Measurements from ENCODE around the gene KCNN4. TPM values are rescaled to one million over a fixed set of nuclear protein-coding genes. Genes with fewer than 3 reads are reported as not detected.
A peak's percentile ranks its signal among the peaks of the same experiment; 100 is the strongest.

The KCNN4 gene
- total RNA-seq, 6 experiments from 2014 or later, result 0.53 to 3.1 (median 0.81) TPM

DNA sequence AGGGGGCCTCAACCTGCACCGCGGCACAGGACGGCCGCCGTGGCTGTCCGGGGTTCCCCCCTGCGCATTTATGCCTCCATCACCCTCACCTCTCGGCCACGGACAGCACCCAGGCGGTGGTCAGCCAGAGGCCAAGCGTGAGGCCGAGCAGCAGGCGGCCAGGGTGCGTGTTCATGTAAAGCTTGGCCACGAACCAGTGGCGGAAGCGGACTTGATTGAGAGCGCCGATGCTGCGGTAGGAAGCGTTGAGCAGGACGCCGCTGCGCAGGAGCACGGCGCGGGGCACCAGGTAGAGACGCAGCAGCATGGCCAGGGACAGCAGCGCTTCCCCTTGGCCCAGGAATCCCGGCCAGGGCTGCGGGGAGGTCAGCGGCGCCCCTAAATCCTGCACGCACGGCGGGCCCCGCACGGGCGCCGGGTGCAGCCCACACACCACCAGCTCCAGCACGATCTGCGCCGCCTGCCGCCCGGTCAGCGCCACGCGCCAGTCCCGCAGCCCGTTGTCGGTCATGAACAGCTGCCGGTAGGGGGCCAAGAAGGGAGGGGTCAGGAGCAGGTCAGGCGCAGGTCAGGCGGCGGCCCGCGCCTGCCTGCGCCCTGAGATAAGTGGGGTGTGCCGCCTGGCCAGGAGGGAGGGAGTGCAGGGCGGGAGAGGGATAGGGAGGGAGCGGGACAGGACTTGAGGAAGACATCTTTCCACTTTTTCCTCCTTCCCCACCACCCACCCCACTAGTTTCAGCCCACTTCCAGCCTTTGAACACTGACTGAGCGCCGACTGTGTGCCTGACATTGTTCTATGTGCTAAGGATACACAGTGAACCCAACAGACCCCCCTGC is 6.5 kb downstream of the KCNN4 start:
- Mint-ChIP-seq H3K36me3 (ENCODE audit: low read depth) (no peaks in the 10 kb centered on the region), H3K9me3 (no peaks in the 10 kb centered on the region), H3K27ac (no peak overlapping the region), H3K27me3 (ENCODE audit: insufficient read depth) (peaks cover 4% of the 10 kb centered on the region), H3K4me3 (peak overlapping the region; percentile 57), H3K4me1 (ENCODE audit: low read depth) (peaks cover 25% of the 10 kb centered on the region)
- TF ChIP-seq, protein P1, sequence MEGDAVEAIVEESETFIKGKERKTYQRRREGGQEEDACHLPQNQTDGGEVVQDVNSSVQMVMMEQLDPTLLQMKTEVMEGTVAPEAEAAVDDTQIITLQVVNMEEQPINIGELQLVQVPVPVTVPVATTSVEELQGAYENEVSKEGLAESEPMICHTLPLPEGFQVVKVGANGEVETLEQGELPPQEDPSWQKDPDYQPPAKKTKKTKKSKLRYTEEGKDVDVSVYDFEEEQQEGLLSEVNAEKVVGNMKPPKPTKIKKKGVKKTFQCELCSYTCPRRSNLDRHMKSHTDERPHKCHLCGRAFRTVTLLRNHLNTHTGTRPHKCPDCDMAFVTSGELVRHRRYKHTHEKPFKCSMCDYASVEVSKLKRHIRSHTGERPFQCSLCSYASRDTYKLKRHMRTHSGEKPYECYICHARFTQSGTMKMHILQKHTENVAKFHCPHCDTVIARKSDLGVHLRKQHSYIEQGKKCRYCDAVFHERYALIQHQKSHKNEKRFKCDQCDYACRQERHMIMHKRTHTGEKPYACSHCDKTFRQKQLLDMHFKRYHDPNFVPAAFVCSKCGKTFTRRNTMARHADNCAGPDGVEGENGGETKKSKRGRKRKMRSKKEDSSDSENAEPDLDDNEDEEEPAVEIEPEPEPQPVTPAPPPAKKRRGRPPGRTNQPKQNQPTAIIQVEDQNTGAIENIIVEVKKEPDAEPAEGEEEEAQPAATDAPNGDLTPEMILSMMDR (IDR thresholded peaks at IDR 0.05), result peak; percentile 88
- peak; percentile 61 for DNase-seq

DNA sequence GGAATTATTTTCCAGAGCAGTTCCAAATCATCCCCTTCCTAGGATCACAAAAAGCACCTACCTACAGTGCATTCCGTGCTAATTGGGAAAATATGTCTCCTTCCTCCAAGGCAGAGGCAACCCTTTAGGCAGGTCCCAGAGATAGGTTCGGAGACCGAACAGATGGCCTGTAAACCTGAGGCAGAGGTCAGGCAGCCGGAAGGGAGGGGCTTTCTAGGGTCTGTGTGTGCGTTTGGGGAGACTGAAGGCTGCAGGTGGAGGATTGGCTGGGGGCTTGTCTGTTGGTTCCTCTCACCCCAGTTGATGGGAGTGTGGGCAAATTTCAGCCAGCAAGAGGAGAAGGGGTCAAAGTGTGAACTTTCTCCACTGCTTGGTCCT is 7.1 kb downstream of the KCNN4 start:
- H3K4me1 Mint-ChIP-seq (ENCODE audit: low read depth), result peaks cover 24% of the 10 kb centered on the region
- no peaks in the 10 kb centered on the region for H3K36me3 Mint-ChIP-seq (ENCODE audit: low read depth)
- H3K27me3 Mint-ChIP-seq (ENCODE audit: insufficient read depth), result peaks cover 4% of the 10 kb centered on the region
- H3K9me3 Mint-ChIP-seq, result no peaks in the 10 kb centered on the region
- no peak for DNase-seq
- H3K4me3 Mint-ChIP-seq, result peak overlapping the region; percentile 13; the same call in 1 of the 2 replicates
- no peak overlapping the region for H3K27ac Mint-ChIP-seq
- TF ChIP-seq, protein P1 (IDR thresholded peaks at IDR 0.05), result no peak

DNA sequence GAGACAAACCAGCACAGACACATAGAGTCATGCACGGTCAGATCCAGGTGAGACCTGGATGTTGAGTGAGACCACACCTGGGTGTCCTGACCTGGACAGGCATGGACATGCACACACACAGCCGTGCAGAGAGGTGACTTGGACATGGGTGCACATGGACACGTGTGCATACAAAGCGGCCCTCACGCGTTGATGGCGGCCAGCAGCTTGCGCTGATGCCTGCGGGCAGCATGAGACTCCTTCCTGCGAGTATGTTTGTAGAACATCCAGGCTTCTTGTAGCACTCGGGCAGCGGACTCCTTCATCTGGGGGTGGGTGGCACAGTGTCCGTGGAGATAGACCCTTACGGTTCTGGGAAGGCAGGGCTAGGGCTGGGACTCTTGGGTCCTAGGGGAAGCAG is 11.5 kb downstream of the KCNN4 start:
- Mint-ChIP-seq H3K36me3 (ENCODE audit: low read depth) (no peaks in the 10 kb centered on the region), H3K4me1 (ENCODE audit: low read depth) (peaks cover 30% of the 10 kb centered on the region), H3K27ac (no peak overlapping the region), H3K4me3 (no peak overlapping the region), H3K9me3 (no peaks in the 10 kb centered on the region), H3K27me3 (ENCODE audit: insufficient read depth) (peaks cover 4% of the 10 kb centered on the region)
- TF ChIP-seq, protein P1 (IDR thresholded peaks at IDR 0.05), result no peak
- DNase-seq, result no peak

- no peak for DNase-seq
Observed at GRCh38 chr19:43768273-43769050, 12.3 kb downstream of the KCNN4 start.

DNA sequence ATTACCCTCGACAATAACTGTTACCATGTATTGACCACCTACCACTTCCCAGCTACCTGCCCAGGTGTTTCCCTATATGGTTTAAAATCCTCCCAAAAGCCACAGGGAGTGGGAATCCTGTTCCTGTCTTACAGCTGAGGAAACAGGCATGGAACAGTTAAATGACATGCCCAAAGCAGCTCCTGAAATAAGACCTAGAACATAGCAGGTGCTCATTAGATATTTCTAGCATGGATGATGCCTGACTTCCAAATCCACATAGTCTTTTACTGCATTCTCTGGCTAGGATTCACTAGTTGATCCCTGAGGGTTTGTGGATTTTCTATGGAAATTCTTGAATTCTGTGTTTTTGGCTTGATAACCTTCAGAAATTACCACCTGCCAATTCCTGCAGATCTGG is 13.0 kb downstream of the KCNN4 start:
- Mint-ChIP-seq H3K27ac (no peak overlapping the region), H3K4me3 (no peak overlapping the region), H3K9me3 (no peaks in the 10 kb centered on the region), H3K4me1 (ENCODE audit: low read depth) (peaks cover 44% of the 10 kb centered on the region), H3K27me3 (ENCODE audit: insufficient read depth) (peaks cover 2% of the 10 kb centered on the region), H3K36me3 (ENCODE audit: low read depth) (no peaks in the 10 kb centered on the region)
- no peak for DNase-seq
- TF ChIP-seq, protein P1 (IDR thresholded peaks at IDR 0.05), result no peak

More at GRCh38 chr19:43768273-43769050, 12.3 kb downstream of the KCNN4 start:
- Mint-ChIP-seq H3K4me1 (ENCODE audit: low read depth) (peaks cover 38% of the 10 kb centered on the region), H3K27ac (no peak overlapping the region), H3K27me3 (ENCODE audit: insufficient read depth) (peaks cover 2% of the 10 kb centered on the region), H3K4me3 (no peak overlapping the region), H3K36me3 (ENCODE audit: low read depth) (no peaks in the 10 kb centered on the region), H3K9me3 (no peaks in the 10 kb centered on the region)
- TF ChIP-seq, protein P1 (IDR thresholded peaks at IDR 0.05), result no peak

All from HFFc6 (cell line).